Panc1 (cell line): ENCODE measurements around the gene TRPC4AP. TPM values are rescaled to one million over a fixed set of nuclear protein-coding genes. Genes with fewer than 3 reads are reported as not detected.
"Not testable (repeated sequence)": the region's sequence is repeated elsewhere in the genome, so short reads cannot be mapped to it uniquely, and the experiment has no call there.

ENCODE experiments used
- ATAC-seq: fragments of 200-7000 bp; cut with Tn5 transposase; 2 replicates; pipeline ENCODE4 v1.9.1; 2020; ENCODE audit warnings: mild to moderate bottlenecking, moderate library complexity
- BruUV-seq: library from RNA; stranded (reverse); fragments of 400-500 nt; replicated peaks from 2 replicates; lab custom pipeline; 2021; lab: Mats Ljungman, UMichigan
- CTCF ChIA-PET: fragments of 300-600 bp; sonication (Branson Sonifier 250); formaldehyde crosslinking; loops from one replicate; lab custom pipeline; 2022; ENCODE audit warnings: antibody characterized with exemption; lab: Charles Lee
- POLR2A ChIA-PET: fragments of 300-600 bp; sonication (Branson Sonifier 250); formaldehyde crosslinking; loops from one replicate; lab custom pipeline; 2022; ENCODE audit warnings: antibody characterized with exemption; lab: Charles Lee
- DNase-seq: peaks from one replicate; pipeline ENCODE4 v3.0.0-alpha.2; 2010; ENCODE audit warnings: low read depth, low spot score
- H3K27ac ChIP-seq: 2 replicates; pipeline ENCODE4 v1.5.1; 2011; ENCODE audit warnings: mild to moderate bottlenecking, low read length, inconsistent platforms
- H3K27me3 ChIP-seq: fragments of 200-500 bp; sonication (Bioruptor generic); 2 replicates; pipeline ENCODE4 v1.6.0; 2014; ENCODE audit warnings: low read length, inconsistent platforms; ENCODE audit not compliant: control insufficient read depth, insufficient read depth
- H3K36me3 ChIP-seq: fragments of 200-500 bp; sonication (Bioruptor generic); 2 replicates; pipeline ENCODE4 v1.5.1; 2014; ENCODE audit warnings: inconsistent platforms, mild to moderate bottlenecking, low read length, moderate library complexity; ENCODE audit not compliant: control insufficient read depth, insufficient read depth
- H3K4me1 ChIP-seq: 2 replicates; pipeline ENCODE4 v1.5.1; 2011; ENCODE audit warnings: inconsistent platforms, mild to moderate bottlenecking, low read length, moderate library complexity; ENCODE audit not compliant: control insufficient read depth, insufficient read depth
- H3K4me3 ChIP-seq, 2 experiments: 2 replicates each; pipeline ENCODE4 v1.5.1; 2011 to 2012; ENCODE audit warnings: low read depth in 2 of 2, low read length in 2 of 2, mild to moderate bottlenecking in 2 of 2, inconsistent platforms in 1 of 2, moderate library complexity in 1 of 2
- H3K9me3 ChIP-seq: fragments of 200-500 bp; sonication (Bioruptor generic); 2 replicates; pipeline ENCODE4 v1.5.1; 2014; ENCODE audit warnings: low read depth, mild to moderate bottlenecking, inconsistent platforms, low read length, moderate library complexity; ENCODE audit not compliant: control insufficient read depth, insufficient read depth
- POLR2AphosphoS5 ChIP-seq: IDR thresholded peaks from 2 replicates; pipeline ENCODE4 v1.6.1; 2012; ENCODE audit warnings: mild to moderate bottlenecking, low read depth, low read length, moderate library complexity
- SIN3A ChIP-seq: IDR thresholded peaks from 2 replicates; pipeline ENCODE4 v1.6.1; 2012; ENCODE audit warnings: low read depth, mild to moderate bottlenecking, low read length, moderate library complexity, borderline replicate concordance; ENCODE audit not compliant: insufficient read depth
- TCF7L2 ChIP-seq: IDR thresholded peaks from 2 replicates; pipeline ENCODE4 v1.6.1; 2011; ENCODE audit warnings: mild to moderate bottlenecking, low read depth, low read length, inconsistent platforms
- in situ Hi-C: cut with HindIII; loops from 2 replicates; pipeline ENCODE4 v1.10.0; 2016; ENCODE audit warnings: low sequenced_read_pairs, low pct_unique_long_range_greater_than_20kb
- intact Hi-C: fragments of 100-400 bp; cut with micrococcal nuclease; formaldehyde crosslinking; loops from one replicate; pipeline ENCODE4 v1.10.0; 2022; ENCODE audit not compliant: unreplicated experiment
- total RNA-seq: library from RNA; stranded (reverse); gene quantifications from one replicate; pipeline ENCODE4 v1.2.1, GENCODE V29; 2021; ENCODE audit not compliant: unreplicated experiment
- TF ChIP-seq, protein P1 (sequence below), 2 experiments: IDR thresholded peaks; 2 replicates each; pipeline ENCODE4 v1.6.1; 2011 to 2012; ENCODE audit warnings: low read depth in 2 of 2, control low read depth in 1 of 2, low read length in 1 of 2, mild to moderate bottlenecking in 1 of 2, moderate library complexity in 1 of 2; ENCODE audit not compliant: insufficient read depth in 1 of 2
- TF ChIP-seq, protein P2 (sequence below): fragments of 450-650 bp; IDR thresholded peaks from 2 replicates; pipeline ENCODE4 v1.5.1; 2017; ENCODE audit warnings: mild to moderate bottlenecking

Gene TRPC4AP
- total RNA-seq, 1 experiment from 2014 or later = 48.4 TPM

DNA sequence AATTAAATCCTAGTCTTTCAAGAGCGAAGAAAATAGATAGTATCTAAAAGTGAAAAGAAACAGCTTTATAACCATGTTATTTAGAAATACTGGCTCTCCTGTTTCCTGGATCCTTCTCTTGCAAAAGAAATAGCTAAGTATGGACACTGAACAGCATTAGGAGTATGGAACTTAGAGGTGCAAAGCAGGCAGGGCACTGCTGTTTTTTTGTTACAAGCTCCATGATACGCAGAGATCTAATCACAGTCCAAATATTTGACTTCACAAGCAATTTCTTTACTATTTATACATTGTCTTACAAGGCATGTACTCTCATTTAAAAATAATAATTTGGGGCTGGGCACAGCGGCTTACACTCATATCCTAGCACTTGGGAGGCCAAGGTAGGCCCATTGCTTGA, 7.6 kb downstream of the TRPC4AP start:
- in situ Hi-C loops = no loop called here
- DNase-seq (no peak), ATAC-seq (no peak)
- H3K4me1 ChIP-seq = peaks cover 9% of the 10 kb centered on the region; the same call in 1 of the 2 replicates
- no peak overlapping the region for H3K27ac ChIP-seq
- TSS peak; percentile 19 for BruUV-seq
- 0 out of 2 replicates have a peak, but pooled peaks cover 2% of the 10 kb centered on the region for H3K36me3 ChIP-seq
- no peak for TF ChIP-seq TCF7L2
- TF ChIP-seq, protein P1, sequence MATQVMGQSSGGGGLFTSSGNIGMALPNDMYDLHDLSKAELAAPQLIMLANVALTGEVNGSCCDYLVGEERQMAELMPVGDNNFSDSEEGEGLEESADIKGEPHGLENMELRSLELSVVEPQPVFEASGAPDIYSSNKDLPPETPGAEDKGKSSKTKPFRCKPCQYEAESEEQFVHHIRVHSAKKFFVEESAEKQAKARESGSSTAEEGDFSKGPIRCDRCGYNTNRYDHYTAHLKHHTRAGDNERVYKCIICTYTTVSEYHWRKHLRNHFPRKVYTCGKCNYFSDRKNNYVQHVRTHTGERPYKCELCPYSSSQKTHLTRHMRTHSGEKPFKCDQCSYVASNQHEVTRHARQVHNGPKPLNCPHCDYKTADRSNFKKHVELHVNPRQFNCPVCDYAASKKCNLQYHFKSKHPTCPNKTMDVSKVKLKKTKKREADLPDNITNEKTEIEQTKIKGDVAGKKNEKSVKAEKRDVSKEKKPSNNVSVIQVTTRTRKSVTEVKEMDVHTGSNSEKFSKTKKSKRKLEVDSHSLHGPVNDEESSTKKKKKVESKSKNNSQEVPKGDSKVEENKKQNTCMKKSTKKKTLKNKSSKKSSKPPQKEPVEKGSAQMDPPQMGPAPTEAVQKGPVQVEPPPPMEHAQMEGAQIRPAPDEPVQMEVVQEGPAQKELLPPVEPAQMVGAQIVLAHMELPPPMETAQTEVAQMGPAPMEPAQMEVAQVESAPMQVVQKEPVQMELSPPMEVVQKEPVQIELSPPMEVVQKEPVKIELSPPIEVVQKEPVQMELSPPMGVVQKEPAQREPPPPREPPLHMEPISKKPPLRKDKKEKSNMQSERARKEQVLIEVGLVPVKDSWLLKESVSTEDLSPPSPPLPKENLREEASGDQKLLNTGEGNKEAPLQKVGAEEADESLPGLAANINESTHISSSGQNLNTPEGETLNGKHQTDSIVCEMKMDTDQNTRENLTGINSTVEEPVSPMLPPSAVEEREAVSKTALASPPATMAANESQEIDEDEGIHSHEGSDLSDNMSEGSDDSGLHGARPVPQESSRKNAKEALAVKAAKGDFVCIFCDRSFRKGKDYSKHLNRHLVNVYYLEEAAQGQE (IDR thresholded peaks at IDR 0.05; ENCODE audit: insufficient read depth in 1 of 2, low read depth in 2 of 2, low read length in 1 of 2) = no peak
- intact Hi-C loops = no loop called here
- no peaks in the 10 kb centered on the region for H3K27me3 ChIP-seq
- H3K4me3 ChIP-seq = no peak overlapping the region
- ChIA-PET CTCF (interaction anchor here (0.7 kb wide), 1 partner anchor 99 kb away, joined by 6 read pairs; no protein-coding TSS in a partner anchor), POLR2A (no interaction called here)
- H3K9me3 ChIP-seq = no peaks in the 10 kb centered on the region

- BruUV-seq, intact Hi-C loops: not testable (repeated sequence)
- CTCF ChIA-PET = interaction anchor here (0.7 kb wide), 3 partner anchors 15 to 148 kb away, joined by 3 to 10 read pairs (median 6); no protein-coding TSS in a partner anchor
These were observed 12.3 kb downstream of the TRPC4AP start for GRCh38 chr20:35080348-35080642.

DNA sequence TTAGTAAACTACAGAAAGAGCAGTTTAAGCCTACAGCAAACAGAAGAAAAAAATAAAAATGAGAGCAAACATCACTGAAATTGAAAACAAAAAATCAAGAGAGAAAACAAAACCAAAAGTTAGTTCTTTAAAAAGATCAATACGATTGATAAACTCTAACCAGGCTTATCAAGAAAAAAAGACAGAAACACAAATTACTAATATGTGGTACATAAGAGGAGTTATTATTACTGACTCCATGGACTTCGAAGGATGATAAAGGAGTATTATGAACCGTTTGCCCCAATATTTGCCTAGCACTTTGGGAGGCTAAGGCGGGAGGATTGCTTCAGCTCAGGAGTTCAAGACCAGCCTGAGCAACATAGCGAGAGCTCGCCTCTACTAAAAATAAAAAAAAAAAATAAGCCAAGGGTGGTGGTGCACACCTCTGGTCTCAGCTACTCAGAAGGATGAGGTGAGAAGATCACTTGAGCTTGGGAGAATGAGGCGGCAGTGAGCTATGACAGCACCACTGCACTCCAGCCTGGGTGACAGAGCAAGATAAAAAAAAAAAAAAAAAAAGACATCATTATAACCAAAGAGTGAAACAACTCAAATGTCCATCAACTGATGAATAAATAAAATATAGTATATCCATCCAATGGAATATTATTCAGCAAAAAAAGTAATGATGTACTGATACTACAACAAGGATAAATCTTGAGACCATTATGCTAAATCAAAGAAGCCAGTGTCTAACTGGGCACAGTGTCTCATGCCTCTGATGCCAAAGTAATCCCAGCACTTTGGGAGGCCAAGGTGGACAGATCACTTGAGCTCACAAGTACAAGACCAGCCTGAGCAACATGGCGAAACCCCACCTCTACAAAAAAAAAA, 12.9 kb downstream of the TRPC4AP start:
- CTCF ChIA-PET = interaction anchor here (0.6 to 0.7 kb wide), 3 partner anchors 105 to 204 kb away, joined by 4 to 10 read pairs (median 6); no protein-coding TSS in a partner anchor
- H3K27me3 ChIP-seq = no peaks in the 10 kb centered on the region
- no peaks in the 10 kb centered on the region for H3K9me3 ChIP-seq
- POLR2A ChIA-PET = interaction anchor here (0.7 kb wide), 1 partner anchor 16 kb away, joined by 6 read pairs; no protein-coding TSS in a partner anchor
- in situ Hi-C loops = no loop called here
- intact Hi-C loops = no loop called here
- H3K27ac ChIP-seq = no peak overlapping the region
- H3K36me3 ChIP-seq = peaks cover 10% of the 10 kb centered on the region
- no peaks in the 10 kb centered on the region; the same call in 1 of the 2 replicates for H3K4me1 ChIP-seq
- BruUV-seq = no TSS peak
- no peak for ATAC-seq
- TF ChIP-seq, protein P1 (IDR thresholded peaks at IDR 0.05; ENCODE audit: insufficient read depth in 1 of 2, low read depth in 2 of 2, low read length in 1 of 2) = no peak
- TF ChIP-seq, protein P2, sequence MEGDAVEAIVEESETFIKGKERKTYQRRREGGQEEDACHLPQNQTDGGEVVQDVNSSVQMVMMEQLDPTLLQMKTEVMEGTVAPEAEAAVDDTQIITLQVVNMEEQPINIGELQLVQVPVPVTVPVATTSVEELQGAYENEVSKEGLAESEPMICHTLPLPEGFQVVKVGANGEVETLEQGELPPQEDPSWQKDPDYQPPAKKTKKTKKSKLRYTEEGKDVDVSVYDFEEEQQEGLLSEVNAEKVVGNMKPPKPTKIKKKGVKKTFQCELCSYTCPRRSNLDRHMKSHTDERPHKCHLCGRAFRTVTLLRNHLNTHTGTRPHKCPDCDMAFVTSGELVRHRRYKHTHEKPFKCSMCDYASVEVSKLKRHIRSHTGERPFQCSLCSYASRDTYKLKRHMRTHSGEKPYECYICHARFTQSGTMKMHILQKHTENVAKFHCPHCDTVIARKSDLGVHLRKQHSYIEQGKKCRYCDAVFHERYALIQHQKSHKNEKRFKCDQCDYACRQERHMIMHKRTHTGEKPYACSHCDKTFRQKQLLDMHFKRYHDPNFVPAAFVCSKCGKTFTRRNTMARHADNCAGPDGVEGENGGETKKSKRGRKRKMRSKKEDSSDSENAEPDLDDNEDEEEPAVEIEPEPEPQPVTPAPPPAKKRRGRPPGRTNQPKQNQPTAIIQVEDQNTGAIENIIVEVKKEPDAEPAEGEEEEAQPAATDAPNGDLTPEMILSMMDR = no peak
- TF ChIP-seq TCF7L2 = no peak
- TF ChIP-seq SIN3A = no peak
- no peak for TF ChIP-seq POLR2AphosphoS5
- no peak for DNase-seq
- H3K4me3 ChIP-seq = no peak overlapping the region

More at GRCh38 chr20:35080348-35080642, 12.3 kb downstream of the TRPC4AP start:
- POLR2A ChIA-PET = interaction anchor here (0.7 kb wide), 1 partner anchor 16 kb away, joined by 6 read pairs; no protein-coding TSS in a partner anchor
- H3K4me3 ChIP-seq, H3K9me3 ChIP-seq, H3K27me3 ChIP-seq, ATAC-seq, H3K4me1 ChIP-seq, H3K36me3 ChIP-seq, H3K27ac ChIP-seq, DNase-seq, in situ Hi-C loops: not testable (repeated sequence)
